ENCODE data around the gene MED13L. TPM values are rescaled to one million over a fixed set of nuclear protein-coding genes. Genes with fewer than 3 reads are reported as not detected.

Gene MED13L
- total and polyA plus RNA-seq, 12 donors, result 9.4 to 76.5 (median 64.2) TPM

DNA sequence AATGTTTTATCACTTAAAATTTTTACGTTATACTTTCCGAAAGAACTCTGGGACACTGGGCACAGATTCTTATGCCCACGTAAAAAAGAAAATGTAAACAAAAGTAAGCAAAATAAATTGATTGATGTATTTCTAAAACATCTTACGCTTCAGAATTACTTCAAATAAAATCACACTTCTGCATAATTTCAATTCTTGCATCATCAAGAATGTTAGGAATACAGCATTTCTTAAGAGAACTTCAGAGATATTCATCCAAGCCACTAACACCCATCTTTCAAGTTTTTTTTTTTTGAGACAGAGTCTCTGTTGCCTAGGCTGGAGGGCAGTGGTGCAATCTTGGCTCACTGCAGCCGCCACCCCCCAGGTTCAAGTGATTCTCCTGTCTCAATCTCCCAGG, 180.6 kb downstream of the MED13L start:
- H3K36me3 ChIP-seq, result peaks cover 0 to 16% (median 0%) of the 10 kb centered on the region in 9 donors
- 96 to 99% methylated on average over 5 of the region's 5 CpGs for WGBS, 2 donors
- H3K4me3 ChIP-seq, result no peak overlapping the region
- DNase-seq, result no peak
- intact Hi-C loops (cut with DNase I), result no loop called here
- H3K9me3 ChIP-seq, result no peaks in the 10 kb centered on the region
- H3K4me1 ChIP-seq, result peaks cover 0 to 26% (median 8%) of the 10 kb centered on the region in 9 donors
- TF ChIP-seq, protein P1, sequence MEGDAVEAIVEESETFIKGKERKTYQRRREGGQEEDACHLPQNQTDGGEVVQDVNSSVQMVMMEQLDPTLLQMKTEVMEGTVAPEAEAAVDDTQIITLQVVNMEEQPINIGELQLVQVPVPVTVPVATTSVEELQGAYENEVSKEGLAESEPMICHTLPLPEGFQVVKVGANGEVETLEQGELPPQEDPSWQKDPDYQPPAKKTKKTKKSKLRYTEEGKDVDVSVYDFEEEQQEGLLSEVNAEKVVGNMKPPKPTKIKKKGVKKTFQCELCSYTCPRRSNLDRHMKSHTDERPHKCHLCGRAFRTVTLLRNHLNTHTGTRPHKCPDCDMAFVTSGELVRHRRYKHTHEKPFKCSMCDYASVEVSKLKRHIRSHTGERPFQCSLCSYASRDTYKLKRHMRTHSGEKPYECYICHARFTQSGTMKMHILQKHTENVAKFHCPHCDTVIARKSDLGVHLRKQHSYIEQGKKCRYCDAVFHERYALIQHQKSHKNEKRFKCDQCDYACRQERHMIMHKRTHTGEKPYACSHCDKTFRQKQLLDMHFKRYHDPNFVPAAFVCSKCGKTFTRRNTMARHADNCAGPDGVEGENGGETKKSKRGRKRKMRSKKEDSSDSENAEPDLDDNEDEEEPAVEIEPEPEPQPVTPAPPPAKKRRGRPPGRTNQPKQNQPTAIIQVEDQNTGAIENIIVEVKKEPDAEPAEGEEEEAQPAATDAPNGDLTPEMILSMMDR (IDR thresholded peaks at IDR 0.05), result no peak
- no peak for ATAC-seq
- no peak overlapping the region for H3K27ac ChIP-seq
- H3K27me3 ChIP-seq, result no peaks in the 10 kb centered on the region

DNA sequence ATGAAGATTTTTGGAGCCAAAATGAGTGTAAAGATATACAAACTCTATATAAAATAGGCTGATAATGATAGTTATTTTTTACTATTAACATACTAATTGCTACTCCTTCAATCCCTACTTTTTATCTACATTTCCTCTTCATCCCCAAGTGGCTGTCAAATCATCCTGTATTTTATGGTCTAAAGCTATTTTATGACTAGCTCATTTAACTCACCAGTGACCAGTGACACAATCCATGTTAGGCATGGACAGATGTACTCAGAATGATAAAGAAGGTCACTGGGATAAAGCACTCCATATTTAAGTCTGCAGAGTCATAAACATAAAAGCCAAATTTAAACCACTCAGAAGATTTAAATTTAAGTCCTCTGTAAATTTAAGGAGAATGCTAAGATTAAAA, 183.0 kb downstream of the MED13L start:
- no peak for DNase-seq
- Histone ChIP-seq H3K4me1 (peaks cover 0 to 20% (median 9%) of the 10 kb centered on the region in 9 donors), H3K9me3 (no peaks in the 10 kb centered on the region), H3K27ac (no peak overlapping the region), H3K27me3 (no peaks in the 10 kb centered on the region), H3K4me3 (no peak overlapping the region), H3K36me3 (peaks cover 0 to 16% (median 0%) of the 10 kb centered on the region in 9 donors)
- intact Hi-C loops (cut with DNase I), result no loop called here
- ATAC-seq, result no peak
- TF ChIP-seq, protein P1 (IDR thresholded peaks at IDR 0.05), result no peak

DNA sequence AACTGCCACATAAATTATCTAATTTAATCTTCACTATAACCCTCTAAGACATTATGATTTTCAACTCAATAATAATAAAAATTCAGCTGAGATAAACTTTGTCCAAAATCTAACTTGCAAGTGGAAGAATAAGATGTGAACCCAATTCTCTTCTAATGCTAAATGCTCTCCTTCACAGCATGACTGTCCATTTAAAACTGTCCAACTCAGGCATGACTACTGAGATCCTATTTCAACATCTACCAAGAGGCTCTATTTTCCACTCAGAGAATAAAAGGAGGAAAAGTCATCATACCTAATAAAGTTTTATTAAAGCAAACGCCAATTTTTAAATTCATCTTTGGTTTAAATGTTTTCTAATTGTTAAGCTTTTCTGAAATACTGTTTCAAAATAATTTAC, 183.6 kb downstream of the MED13L start:
- Histone ChIP-seq H3K36me3 (peaks cover 0 to 16% (median 0%) of the 10 kb centered on the region in 9 donors), H3K27me3 (no peaks in the 10 kb centered on the region), H3K9me3 (peaks cover 0 to 3% (median 0%) of the 10 kb centered on the region in 11 donors), H3K27ac (no peak overlapping the region), H3K4me3 (no peak overlapping the region), H3K4me1 (peaks cover 0 to 15% (median 5%) of the 10 kb centered on the region in 9 donors)
- DNase-seq, result no peak
- intact Hi-C loops (cut with DNase I), result no loop called here
- no peak for ATAC-seq
- 80 to 87% methylated on average over 1 of the region's 1 CpG for WGBS, 2 donors
- TF ChIP-seq, protein P1 (IDR thresholded peaks at IDR 0.05), result no peak

DNA sequence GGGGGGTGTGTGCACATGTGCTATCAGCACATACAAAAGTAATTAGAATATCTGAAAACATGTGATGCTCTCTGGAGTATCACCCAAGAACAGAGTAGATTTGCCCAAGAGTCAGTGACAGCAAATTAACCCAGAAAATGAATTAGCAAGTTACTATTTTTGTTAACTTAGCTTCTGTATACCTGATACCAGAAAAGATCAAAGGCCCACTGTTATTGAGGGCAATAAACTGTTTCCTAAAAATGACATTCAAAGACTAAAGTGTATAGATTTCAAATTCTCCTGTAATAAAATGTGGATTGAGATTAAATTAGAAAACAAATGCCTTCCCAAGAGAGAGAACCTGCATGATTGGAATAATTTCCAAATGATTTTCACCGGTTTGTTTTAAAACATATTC, 184.7 kb downstream of the MED13L start:
- TF ChIP-seq, protein P1 (IDR thresholded peaks at IDR 0.05), result no peak
- H3K27me3 ChIP-seq, result no peaks in the 10 kb centered on the region
- H3K9me3 ChIP-seq, result peaks cover 0 to 5% (median 0%) of the 10 kb centered on the region in 11 donors
- H3K4me3 ChIP-seq, result no peak overlapping the region
- intact Hi-C loops (cut with DNase I), result no loop called here
- ATAC-seq, result no peak
- DNase-seq, result no peak
- H3K4me1 ChIP-seq, result peaks cover 0 to 12% (median 5%) of the 10 kb centered on the region in 9 donors
- peaks cover 0 to 16% (median 0%) of the 10 kb centered on the region in 9 donors for H3K36me3 ChIP-seq
- H3K27ac ChIP-seq, result no peak overlapping the region
- WGBS, 2 donors, result 87 to 91% methylated on average over 1 of the region's 1 CpG

Measured in heart right ventricle (tissue), 16 donors.